Measurements from ENCODE around the gene C10orf105.

Gene C10orf105

GRCh38 chr10:71751515-71752224 lies 32.1 kb upstream of the C10orf105 start:
- no peak for DNase-seq (ENCODE audit: low read depth, low spot score)

- DNase-seq (ENCODE audit: low read depth, low spot score): no peak
Observed at GRCh38 chr10:71750986-71751385, 31.4 kb upstream of the C10orf105 start.

- no peak for DNase-seq (ENCODE audit: low read depth, low spot score)
Observed at GRCh38 chr10:71750124-71750841, 30.7 kb upstream of the C10orf105 start.

- no peak for DNase-seq (ENCODE audit: low read depth, low spot score)
Observed at GRCh38 chr10:71749396-71749795, 29.8 kb upstream of the C10orf105 start.

- no peak for DNase-seq (ENCODE audit: low read depth, low spot score)
Observed at GRCh38 chr10:71748671-71749191, 29.2 kb upstream of the C10orf105 start.

- no peak for DNase-seq (ENCODE audit: low read depth, low spot score)
Observed at GRCh38 chr10:71747551-71748523, 28.3 kb upstream of the C10orf105 start.

- no peak for DNase-seq (ENCODE audit: low read depth, low spot score)
Observed at GRCh38 chr10:71747039-71747531, 27.5 kb upstream of the C10orf105 start.

GRCh38 chr10:71746344-71747037 lies 26.9 kb upstream of the C10orf105 start:
- DNase-seq (ENCODE audit: low read depth, low spot score): no peak

GRCh38 chr10:71745664-71746250 lies 26.2 kb upstream of the C10orf105 start:
- no peak for DNase-seq (ENCODE audit: low read depth, low spot score)

- DNase-seq (ENCODE audit: low read depth, low spot score): no peak
Observed at GRCh38 chr10:71744897-71745663, 25.5 kb upstream of the C10orf105 start.

GRCh38 chr10:71743866-71744265 lies 24.3 kb upstream of the C10orf105 start:
- no peak for DNase-seq (ENCODE audit: low read depth, low spot score)

- DNase-seq (ENCODE audit: low read depth, low spot score): no peak
Observed at GRCh38 chr10:71743089-71743838, 23.7 kb upstream of the C10orf105 start.

GRCh38 chr10:71742301-71743088 lies 22.9 kb upstream of the C10orf105 start:
- DNase-seq (ENCODE audit: low read depth, low spot score): no peak

GRCh38 chr10:71741671-71742070 lies 22.1 kb upstream of the C10orf105 start:
- DNase-seq (ENCODE audit: low read depth, low spot score): no peak

- no peak for DNase-seq (ENCODE audit: low read depth, low spot score)
Observed at GRCh38 chr10:71741029-71741428, 21.5 kb upstream of the C10orf105 start.

- DNase-seq (ENCODE audit: low read depth, low spot score): no peak
Observed at GRCh38 chr10:71740069-71740653, 20.6 kb upstream of the C10orf105 start.

- DNase-seq (ENCODE audit: low read depth, low spot score): no peak
Observed at GRCh38 chr10:71739358-71739900, 19.9 kb upstream of the C10orf105 start.

GRCh38 chr10:71737834-71738197 lies 18.2 kb upstream of the C10orf105 start:
- no peak for DNase-seq (ENCODE audit: low read depth, low spot score)
